Activated CD8-positive, alpha-beta memory T cell treated with anti-CD3 and anti-CD28 coated beads for 48 hours (primary cell): ENCODE results near the gene DNMT3L.
"Not testable (repeated sequence)": the region's sequence is repeated elsewhere in the genome, so short reads cannot be mapped to it uniquely, and the experiment has no call there.

ENCODE experiments used
- DNase-seq, 3 experiments: peaks; one replicate each; pipeline ENCODE4 v3.0.0-alpha.2; 2020; ENCODE audit warnings: low read depth in 2 of 3, low spot score in 2 of 3

The DNMT3L gene

GRCh38 chr21:44261675-44262295, at the start of gene DNMT3L:
TSS of gene DNMT3L (minus strand) at chr21:44261897. CDS start at chr21:44261259, 638 bp downstream.
- DNase-seq = no peak

- DNase-seq = no peak
Observed at GRCh38 chr21:44310628-44311507, 49.2 kb upstream of the DNMT3L start.

- no peak for DNase-seq
Observed at GRCh38 chr21:44306936-44307704, 45.4 kb upstream of the DNMT3L start.

- DNase-seq = no peak
Observed at GRCh38 chr21:44305691-44306090, 44.0 kb upstream of the DNMT3L start.

- DNase-seq = no peak
Observed at GRCh38 chr21:44304877-44305293, 43.2 kb upstream of the DNMT3L start.

- no peak for DNase-seq
Observed at GRCh38 chr21:44304011-44304616, 42.4 kb upstream of the DNMT3L start.

GRCh38 chr21:44303490-44303981, 41.8 kb upstream of the DNMT3L start:
- no peak for DNase-seq

GRCh38 chr21:44302573-44303401, 41.1 kb upstream of the DNMT3L start:
- not testable (repeated sequence) for DNase-seq

- DNase-seq = no peak
Observed at GRCh38 chr21:44301961-44302406, 40.3 kb upstream of the DNMT3L start.

- no peak for DNase-seq
Observed at GRCh38 chr21:44301141-44301540, 39.4 kb upstream of the DNMT3L start.

GRCh38 chr21:44300262-44300959, 38.7 kb upstream of the DNMT3L start:
- DNase-seq = peak; percentile 27 to 42 (median 35)

GRCh38 chr21:44299458-44300261, 38.0 kb upstream of the DNMT3L start, which contains the start of gene PFKL:
TSS of gene PFKL (plus strand) at chr21:44300053. CDS start at chr21:44300106, 53 bp downstream.
- DNase-seq = peak; percentile 34 to 57 (median 56)

GRCh38 chr21:44299085-44299457, 37.4 kb upstream of the DNMT3L start:
- no peak for DNase-seq

- DNase-seq = no peak
Observed at GRCh38 chr21:44298301-44298700, 36.6 kb upstream of the DNMT3L start.

- peak; percentile 54 to 59 (median 57) for DNase-seq
Observed at GRCh38 chr21:44297525-44298290, 36.0 kb upstream of the DNMT3L start.

- DNase-seq = no peak
Observed at GRCh38 chr21:44296916-44297315, 35.2 kb upstream of the DNMT3L start.

GRCh38 chr21:44296103-44296519, 34.4 kb upstream of the DNMT3L start:
- DNase-seq = no peak

GRCh38 chr21:44295646-44296045, 33.9 kb upstream of the DNMT3L start:
- no peak for DNase-seq
